ENCODE measurements around the gene SLC2A8.

SLC2A8 gene

DNA sequence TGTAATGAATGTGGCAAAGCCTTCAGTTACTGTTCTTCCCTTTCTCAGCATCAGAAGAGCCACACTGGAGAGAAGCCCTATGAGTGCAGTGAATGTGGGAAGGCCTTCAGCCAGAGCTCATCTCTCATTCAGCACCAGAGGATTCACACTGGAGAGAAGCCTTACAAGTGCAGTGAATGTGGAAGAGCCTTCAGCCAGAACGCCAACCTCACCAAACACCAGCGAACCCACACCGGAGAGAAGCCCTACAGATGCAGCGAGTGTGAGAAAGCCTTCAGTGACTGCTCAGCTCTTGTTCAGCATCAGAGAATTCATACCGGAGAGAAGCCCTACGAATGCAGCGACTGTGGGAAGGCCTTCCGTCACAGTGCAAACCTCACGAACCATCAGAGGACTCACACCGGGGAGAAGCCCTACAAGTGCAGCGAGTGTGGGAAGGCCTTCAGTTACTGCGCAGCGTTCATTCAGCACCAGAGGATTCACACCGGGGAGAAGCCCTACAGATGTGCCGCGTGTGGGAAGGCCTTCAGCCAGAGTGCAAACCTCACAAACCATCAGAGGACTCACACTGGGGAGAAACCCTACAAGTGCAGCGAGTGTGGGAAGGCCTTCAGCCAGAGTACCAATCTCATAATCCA lies 47.4 kb downstream of the SLC2A8 start:
- ATAC-seq: no peak

DNA sequence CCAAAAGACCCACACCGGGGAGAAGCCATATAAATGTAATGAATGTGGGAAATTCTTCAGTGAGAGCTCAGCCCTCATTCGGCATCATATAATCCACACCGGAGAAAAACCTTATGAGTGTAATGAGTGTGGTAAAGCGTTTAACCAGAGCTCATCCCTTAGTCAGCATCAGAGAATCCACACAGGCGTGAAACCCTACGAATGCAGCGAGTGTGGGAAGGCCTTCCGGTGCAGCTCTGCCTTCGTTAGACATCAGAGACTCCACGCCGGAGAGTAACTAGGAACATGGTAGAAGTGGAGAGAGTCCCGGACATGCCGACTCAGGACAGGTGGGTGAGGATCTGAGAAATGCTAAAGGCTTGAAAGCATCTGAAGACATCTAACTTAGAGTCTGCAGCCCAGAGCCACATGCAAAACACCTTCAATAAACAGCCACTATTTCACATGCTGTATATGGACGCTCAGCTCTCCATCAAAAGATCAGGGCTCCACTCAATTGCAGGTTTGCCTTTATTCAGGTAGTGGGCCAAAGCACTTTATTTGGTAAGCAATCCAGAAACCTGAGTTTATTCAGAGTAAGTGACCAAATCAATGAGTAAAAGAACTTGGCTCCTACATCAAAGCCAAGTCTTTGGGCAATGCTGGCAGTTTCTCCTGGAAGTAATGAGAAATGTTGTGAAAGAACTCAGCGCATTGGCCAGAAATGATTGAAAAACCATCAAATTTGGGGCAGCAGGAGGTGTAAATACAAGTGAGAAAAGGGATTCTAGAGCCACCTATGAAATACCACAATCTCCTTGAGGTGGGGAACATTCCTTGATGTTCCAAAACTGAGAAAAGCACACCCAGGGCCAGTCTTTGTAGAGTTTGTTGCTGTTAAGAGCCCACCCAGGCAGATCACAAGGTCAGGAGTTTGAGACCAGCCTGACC lies 48.2 kb downstream of the SLC2A8 start:
- ATAC-seq: no peak

DNA sequence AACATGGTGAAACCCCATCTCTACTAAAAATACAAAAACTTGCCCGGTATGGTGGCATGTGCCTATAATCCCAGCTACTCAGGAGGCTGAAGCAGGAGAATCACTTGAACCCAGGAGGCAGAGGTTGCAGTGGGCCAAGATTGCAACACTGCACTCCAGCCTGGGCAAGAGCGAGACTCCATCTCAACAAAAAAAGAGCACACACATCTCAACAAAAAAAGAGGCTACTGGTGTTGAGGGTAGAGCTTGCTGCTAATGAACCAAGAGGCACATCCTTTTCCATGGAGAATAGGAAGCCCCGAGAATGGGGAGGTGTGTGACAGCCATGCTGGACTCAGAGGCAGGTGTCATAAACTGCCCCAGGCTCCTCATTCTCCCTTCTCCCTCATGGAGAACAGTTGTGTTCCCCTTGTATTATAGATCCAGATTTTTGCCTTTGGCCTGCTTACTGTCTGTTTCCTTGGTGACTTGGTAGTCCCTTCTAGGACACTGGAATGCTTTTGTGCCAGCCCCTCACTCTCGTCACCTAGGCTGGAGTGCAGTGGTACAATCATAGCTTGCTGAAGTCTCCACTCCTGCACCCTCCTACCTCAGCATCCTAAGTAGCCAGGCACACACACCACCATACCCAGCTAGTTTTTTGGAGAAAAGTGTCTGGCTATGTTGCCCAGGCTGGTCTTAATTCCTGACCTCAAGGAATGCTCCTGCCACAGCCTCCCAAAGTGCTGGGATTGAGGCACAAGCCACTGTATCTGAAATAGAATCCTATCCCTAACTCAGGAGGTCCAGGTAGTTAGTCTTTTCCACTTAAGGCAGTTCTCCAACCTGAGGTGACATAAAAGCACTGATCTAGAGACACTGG lies 49.1 kb downstream of the SLC2A8 start:
- no peak for ATAC-seq

DNA sequence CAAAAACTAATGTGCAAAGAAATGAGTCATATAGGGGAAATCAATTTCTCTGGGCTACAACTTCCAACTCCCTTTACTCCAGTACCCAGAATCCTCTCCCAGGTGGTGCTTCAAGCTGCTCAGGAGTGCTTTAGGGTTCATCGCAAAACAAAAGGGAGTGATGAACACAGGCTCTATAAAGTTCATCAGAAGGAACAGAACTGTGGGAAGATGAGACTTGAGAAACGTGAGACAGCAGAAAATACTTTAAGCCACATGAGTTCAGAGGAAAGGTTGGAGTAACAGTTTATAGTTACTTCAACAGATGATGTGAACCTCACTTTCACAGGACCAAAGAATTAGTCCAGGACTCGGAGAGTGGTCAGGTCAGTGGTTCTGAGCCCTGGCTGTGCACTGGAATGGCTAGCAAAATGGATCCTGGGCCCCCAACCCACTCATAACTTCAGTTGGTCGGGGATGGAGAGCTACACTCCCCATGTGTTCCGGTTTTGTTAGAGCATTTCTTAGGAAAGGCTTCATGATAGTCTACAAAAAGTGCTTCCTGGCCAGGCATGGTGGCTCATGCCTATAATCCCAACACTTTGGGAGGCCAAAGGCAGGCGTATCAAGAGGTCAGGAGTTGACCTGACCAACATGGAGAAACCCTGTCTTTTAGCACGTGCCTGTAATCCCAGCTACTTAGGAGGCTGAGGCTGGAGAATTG lies 49.9 kb downstream of the SLC2A8 start:
- no peak for ATAC-seq

DNA sequence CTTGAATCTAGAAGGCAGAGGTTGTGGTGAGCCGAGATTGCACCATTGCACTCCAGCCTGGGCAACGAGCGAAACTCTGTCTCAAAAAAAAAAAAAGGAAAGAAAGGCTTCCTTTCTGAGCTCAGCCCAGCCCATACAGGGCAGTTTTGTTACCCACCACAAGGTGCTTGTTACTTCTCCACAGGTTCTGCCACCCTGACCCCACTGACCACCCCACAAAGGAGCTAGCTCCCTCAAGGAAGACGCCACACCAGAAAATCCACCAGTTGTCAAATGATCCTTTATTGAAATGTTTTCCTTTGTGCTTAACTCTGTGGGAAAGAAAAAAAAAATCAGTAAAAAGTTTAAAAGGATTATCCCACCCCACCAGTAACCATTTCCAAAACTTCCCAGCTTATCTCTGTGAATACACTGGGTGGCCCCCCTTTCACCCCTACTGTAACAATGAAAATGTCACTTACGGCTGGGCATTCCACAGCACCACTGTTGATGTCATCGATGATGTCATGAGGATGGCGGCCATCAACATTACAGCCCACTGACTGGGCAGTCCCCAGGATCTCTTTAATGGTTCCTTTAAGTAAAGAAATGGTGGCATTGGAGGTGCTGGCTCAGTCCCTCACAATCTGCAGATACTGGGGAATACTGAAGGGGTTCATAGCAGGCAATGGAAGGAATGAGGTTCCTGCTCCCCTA lies 50.6 kb downstream of the SLC2A8 start:
- ATAC-seq: no peak

DNA sequence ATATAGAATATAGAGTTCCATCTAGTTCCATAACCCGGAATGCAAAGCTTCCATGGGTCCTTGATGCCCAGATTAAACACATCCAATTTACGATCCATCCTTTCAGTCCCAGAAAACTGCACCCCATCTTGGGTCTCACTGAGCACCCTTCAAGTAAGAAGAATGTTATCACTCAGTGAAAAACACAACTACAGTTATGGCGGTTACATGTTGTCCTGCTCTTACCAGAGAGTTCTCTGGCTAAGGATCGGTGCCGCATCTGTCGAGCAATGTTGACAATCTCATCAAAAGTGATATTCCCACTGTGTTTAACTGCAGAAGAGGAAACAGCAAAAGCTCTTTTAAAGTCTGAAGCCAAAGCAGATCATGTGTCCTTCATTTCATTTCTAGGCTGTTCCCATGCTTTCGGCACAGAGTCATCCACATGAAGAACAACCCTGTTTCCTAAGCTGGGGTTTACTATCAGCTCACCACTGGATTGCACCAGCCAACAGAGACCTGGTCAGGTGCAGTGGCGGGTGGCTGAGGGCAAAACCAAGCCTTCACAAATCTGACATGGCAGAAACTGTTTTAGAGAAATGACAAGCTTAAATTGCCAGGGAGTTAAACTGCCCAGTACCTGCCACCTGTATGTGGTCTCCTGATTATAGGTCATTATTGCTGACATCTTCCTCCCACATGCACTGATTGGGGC lies 51.3 kb downstream of the SLC2A8 start:
- ATAC-seq: no peak

DNA sequence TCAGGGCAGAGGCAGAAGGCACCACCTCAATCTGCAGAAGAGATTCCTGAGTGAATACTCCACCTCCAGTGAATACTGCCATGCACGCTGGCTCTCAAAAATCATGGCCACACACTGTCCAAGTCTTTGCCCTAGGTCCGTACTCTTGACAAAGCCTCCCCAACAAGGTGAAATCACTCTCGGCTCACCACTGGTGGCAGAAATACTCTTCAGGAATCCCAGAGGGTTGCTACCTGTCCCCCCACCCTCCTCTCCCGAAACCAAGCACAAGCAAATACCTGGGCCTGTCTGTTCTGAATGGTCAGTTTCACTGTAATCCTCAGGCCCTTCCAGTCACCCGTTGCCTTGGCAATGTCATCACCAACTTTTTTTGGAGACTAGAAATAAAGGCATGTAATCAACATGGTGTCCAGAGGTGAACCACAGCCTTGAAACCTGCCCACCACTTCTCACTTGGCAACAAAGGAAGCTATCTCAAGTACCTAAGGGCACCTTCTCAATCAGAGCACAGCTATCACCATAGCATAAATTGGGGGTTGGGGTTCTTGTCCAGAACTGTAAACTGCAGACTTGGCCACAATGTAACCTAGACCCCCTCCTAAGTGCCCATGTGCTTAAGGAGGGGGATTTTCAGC lies 52.5 kb downstream of the SLC2A8 start:
- ATAC-seq: no peak

DNA sequence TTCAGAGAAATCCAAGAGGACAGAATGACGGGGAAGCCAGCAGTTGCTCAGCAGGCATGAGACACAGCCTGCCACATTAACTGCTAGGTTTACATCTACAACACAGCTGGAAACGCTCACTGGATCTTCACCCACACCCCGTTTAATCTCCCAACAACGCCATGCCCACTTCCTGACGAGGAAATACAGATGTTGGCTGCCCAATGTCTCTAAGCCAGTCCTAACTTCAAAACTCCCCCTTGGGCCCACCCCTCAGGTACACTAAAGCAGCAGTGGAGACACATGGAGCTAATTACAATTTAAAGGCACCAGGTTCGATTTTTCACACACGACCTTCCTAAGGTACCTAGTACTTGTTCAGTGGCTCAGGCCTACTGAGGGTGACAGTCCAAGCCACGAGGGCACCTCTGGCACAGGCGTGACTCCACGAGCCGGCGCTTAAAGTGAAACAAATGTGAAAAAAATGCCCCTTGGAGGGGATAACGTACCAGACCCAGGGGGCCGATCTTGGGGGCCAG lies 53.3 kb downstream of the SLC2A8 start:
- ATAC-seq: peak; percentile 1 to 2

DNA sequence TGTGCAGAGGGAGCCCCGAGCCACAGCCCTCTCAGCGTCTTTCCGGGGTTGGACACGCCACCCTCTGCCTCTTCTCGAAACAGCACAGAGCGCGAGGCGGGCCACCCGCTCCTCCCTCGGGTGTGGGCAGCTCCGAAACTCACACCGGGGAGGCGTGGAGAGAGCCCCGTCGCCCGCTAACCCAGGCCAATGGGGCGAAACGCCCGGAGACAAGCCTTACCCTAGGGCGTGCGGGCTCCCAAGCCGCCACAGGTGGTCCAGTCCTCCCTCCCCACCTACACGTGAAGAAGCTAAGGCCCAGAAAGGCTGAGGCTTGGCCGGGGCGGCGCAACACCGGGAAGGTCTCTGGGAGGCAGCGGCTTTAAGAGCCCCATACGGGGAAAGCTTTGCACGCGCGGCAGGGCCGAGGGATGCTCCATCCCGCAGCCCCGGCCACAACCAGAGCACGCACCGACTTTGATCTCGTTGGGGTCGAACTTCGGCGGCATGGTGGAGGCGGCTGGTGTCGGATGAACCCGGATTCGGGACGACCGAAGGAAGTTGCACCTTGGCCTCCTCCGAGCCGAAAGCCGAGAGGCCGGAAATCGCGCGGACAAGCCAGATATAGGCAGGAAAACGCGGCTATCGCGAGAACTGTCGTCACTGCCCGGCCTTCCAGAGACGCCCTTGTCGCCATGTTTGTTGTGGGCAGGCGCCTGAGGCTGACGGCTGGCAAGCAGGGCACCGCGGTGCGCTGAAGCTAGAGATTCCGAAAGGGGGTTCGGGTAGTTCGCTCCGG lies 54.0 kb downstream of the SLC2A8 start, which contains the start of the genes LRSAM1 and RPL12:
TSS of gene LRSAM1 (plus strand) at position 681 of the 778 bp plus-strand sequence. CDS start 3,018 bp downstream, outside the sequence.
TSS of gene RPL12 (minus strand) at position 577 of the 778 bp plus-strand sequence. CDS start at position 488, 89 bp downstream.
- peak; percentile 69 to 74 for ATAC-seq

DNA sequence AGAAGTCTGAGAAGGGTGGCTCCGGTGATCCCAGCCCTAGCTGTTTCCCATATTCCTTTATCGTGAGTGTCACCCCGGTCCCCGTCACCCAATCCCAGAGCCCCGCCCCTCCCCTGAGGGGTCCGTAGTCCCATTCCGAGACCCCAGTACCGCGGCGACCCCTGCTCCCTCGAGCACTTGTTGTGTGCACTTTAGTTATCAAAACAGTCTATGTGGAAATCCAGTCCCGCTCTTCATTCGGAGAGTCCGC lies 54.6 kb downstream of the SLC2A8 start:
- no peak for ATAC-seq

DNA sequence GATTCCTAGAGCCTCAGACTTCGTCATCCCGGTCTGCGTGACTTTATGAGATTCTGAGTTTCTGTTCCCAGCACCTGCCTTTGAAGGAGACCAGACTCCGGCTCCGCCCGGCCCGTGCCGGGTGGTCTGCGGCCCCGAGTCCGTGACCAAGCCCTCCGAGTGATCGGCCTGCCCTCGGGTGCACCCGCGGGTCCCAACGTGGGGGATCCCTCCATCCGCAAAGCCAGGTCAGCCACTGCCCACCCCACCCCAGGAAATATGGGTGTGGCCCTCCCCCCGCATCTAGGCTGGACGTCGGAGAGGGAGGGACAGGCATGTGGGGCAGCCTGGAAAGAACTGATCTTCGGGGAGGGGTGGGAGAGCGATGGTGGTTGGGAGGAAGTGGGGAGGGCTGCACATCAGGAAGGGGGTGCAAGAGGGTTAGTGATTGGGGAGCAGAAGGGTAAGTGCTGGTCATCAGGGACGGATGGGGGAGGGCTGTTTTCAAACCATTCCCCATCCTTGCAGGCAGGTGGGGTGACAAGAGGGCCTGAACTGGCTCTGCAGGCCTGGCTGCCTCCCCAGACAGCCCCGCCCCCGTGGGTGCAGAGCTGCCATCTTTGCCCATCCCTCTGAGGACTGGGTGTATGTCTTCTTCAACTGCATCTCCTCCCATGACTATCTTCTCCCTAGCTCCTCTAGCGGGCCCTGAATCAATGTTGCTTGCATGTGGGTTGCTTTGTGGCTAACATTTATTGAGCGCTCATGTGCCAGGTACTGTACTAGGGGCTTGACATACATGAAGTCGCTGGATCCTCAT lies 55.1 kb downstream of the SLC2A8 start:
- ATAC-seq: peak; percentile 11 to 12

DNA sequence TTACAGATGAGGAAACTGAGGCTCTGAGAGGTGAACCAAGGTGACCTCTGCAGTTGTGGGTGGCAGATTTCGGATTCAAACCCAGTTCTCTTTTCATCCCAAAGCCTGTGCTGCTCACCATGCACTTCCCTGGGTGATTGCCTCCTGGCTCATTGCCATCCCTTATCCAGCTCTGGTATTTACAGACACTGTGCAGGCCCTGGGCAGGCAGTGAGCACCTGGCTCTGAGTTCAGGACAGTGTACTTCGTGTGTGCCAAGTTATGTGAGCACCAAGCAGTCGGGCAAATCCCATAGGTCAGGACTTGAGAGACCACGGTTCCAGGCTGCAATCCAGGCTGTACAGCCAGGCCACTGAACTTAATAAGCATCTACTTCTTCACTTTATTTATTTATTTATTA lies 55.7 kb downstream of the SLC2A8 start:
- ATAC-seq: no peak

DNA sequence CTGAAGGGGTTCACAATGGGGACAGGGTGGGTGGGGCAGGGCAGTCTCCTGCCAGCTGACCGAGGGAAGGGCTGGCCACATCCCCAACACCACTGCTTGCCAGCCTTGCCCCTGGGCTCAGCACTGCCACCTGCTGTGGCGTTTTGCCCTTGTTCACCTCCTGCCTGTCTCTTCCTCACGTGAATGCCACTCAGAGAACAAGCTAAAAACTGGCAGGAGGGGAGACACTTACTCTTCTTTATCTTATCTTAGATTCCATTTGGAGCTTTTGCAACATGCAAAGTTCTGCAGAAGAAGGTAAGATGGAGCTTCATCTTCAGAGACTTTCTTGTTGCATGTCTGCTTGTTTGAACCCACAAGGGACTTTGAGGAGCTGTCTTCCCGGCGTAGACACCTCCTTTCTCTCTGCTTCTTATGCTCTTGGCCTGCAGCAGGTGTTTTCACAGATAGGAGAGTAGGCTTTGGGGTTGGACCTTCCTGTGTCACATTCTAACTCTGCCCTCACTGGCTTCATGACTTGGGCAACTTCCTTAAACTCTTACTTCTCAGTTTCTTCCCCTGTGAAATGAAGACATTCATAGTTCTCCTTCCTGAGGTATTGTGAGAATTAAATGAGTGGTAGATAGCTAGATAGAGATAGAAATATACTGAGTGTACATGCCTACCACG lies 58.5 kb downstream of the SLC2A8 start:
- ATAC-seq: no peak

DNA sequence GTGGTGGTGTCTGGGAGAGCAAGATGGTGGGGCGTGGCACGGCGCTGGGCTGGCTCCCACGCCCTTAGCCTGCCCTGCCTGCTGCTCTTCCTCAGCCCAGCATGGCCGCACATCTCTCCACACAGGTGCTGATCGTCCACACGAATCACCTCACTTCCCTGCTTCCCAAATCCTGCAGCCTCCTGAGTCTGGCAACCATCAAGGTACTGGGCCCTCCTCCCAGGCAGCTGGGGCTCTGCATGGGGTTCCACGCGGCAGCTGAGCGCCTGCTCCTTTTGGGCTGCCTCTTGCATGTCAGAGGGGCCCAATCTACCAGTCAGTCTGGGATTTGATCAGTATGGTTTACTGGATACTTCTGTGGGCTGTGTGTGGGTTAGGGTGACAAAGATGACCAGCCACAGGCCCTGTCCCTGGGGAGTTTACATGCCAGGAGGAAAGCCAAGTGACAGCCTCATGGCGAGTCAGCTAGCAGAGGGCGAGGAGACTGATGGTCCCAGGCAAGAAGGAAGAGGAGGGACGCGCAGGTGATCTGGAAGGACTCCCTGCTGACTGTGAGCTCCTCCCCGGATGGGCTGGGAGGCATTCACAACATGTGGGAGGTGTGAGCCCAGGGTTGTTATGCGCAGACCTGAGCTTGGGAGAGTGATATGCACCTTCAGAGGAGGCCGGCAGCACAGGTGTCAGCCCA lies 60.4 kb downstream of the SLC2A8 start:
- ATAC-seq: no peak
